Measurements from ENCODE around the gene RPS19.

GRCh38 chr19:41907994-41908615, 48.0 kb downstream of the RPS19 start:
- TF ChIP-seq, protein P1, sequence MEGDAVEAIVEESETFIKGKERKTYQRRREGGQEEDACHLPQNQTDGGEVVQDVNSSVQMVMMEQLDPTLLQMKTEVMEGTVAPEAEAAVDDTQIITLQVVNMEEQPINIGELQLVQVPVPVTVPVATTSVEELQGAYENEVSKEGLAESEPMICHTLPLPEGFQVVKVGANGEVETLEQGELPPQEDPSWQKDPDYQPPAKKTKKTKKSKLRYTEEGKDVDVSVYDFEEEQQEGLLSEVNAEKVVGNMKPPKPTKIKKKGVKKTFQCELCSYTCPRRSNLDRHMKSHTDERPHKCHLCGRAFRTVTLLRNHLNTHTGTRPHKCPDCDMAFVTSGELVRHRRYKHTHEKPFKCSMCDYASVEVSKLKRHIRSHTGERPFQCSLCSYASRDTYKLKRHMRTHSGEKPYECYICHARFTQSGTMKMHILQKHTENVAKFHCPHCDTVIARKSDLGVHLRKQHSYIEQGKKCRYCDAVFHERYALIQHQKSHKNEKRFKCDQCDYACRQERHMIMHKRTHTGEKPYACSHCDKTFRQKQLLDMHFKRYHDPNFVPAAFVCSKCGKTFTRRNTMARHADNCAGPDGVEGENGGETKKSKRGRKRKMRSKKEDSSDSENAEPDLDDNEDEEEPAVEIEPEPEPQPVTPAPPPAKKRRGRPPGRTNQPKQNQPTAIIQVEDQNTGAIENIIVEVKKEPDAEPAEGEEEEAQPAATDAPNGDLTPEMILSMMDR (IDR thresholded peaks at IDR 0.05): no peak
- no peak for TF ChIP-seq POLR2A (IDR thresholded peaks at IDR 0.05)
